Fibroblast of skin of back (primary cell): ENCODE measurements around the gene UNK.

Experiments
- DNase-seq: peaks from one replicate; pipeline ENCODE4 v3.0.0-alpha.2; 2013

UNK gene

GRCh38 chr17:75823257-75824041 is 38.8 kb downstream of the UNK start:
- DNase-seq, result no peak

DNA sequence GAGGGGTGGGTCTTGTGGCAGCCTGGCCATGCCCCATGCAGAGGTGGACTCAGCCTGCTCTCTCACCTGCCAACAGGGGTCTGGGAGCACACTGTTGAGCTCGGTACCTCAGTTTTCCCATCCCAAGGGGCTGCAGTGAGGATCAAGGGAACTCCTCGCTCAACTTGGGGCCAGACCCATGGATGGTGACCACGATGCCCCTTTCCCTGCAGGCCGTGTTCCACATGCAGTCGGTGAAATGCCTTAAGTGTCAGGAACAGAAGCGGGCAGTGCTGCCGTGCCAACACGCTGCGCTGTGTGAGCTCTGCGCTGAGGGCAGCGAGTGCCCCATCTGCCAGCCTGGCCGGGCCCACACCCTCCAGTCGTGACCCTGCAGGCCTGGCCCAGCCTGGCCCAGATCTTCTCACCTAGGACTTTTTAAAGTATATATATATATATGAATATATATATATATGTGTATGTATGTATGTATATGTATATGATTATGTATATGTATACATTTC is 39.5 kb downstream of the UNK start:
- DNase-seq, result no peak

GRCh38 chr17:75824666-75825065 is 40.1 kb downstream of the UNK start:
- no peak for DNase-seq

GRCh38 chr17:75825149-75825552 is 40.5 kb downstream of the UNK start:
- no peak for DNase-seq

DNA sequence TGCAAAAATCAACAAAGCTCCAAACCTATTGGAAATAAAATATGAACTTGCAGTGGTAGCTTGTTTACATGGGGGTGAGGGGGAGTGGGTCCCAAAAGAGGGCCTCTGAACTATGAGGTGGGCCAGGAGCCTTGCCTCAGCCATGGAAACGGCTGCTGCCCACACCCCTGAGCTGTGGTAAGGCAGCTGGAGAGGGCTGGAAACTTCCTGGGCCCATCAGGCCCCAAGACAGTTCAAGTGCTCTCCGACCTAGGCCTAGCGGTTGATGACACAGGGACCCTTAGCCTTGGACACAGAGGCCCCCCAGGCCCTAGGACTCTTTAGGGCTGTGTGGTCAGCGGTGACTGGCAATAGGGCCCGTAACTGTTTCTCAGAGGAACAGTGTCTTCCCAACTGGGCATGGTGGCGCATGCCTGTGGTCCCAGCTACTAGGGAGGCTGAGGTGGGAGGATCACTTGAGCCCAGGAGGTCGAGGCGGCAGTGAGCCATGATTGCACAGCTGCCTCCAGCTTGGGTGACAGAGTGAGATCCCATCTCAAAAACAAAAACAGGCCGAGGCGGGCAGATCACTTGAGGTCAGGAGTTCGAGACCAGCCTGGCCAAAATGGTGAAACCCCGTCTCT is 41.3 kb downstream of the UNK start:
- no peak for DNase-seq

DNA sequence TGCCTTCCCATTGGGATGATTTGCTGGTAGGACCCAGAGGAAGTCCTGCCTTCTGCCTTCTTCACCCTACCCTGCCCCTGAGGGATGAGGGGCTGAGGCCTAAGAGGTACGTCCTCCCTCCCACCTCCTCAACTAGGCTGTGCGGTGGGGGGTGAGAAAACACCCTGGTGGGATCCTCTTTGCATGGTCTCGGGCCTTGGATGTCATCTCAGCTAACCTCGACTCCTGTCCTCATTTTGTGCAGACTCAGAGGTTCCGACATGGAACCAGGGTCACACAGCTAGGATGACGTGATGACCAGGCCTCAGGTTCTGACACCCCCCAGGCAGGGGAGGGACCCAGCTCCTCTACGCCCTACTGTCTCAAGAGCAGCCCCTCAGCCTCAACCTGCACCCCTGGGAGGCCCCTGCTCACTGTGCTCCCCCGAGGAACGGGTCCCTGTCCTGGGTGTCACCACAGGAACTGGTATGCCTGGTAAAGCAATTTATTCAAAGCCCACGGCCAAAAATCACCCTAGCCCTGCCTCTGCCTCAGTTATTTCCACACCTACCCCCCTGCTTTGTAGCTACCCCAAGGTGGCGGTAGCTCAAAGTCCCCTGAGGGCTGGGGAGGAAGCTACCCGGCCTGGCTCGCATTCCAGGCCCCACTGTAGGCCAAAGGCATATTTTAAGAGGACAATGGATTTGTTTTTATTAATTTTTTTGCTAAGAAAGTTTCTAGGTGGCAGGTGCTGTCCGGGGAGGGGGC is 42.1 kb downstream of the UNK start:
- no peak for DNase-seq

GRCh38 chr17:75827308-75828075 is 42.9 kb downstream of the UNK start:
- DNase-seq, result peak; percentile 63

GRCh38 chr17:75828076-75828400 is 43.4 kb downstream of the UNK start:
- DNase-seq, result no peak

DNA sequence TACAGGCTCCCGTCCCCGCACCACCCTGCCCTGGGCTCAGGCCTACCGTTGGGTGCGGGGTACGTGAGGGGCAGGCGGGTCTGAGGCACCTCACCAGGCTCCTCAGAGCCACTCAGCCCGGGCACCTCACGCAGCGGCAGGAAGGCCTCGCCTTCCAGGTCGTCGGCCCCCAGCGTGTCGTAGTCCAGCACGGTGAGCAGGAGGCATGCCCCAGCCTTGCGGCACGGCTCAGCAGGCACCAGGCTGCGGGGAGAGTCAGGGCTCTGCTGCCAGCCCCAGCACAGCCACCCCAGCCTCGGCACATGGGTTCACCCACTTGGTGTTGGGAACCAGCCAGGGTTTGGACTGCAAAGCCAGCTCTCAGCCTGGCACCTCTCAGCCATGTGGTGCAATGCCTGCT is 44.1 kb downstream of the UNK start:
- DNase-seq, result no peak

DNA sequence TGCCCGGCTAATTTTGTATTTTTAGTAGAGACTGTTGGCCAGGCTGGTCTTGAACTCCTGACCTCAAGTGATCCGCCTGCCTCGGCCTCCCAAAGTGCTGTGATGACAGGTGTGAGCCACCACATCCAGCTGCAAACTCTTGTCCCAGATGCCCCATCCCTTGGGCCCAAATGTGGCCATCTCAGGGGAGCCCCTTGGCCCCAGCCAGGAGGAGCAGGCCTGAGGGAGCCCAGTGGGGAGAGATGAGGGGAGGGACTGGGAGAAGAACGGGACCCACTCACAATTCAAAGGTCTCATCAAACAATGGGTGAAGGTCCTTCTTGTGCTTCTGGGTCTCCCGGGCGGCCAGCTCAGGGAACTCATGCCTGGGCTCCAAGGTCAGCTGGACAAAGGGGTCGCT is 45.1 kb downstream of the UNK start:
- DNase-seq, result no peak

DNA sequence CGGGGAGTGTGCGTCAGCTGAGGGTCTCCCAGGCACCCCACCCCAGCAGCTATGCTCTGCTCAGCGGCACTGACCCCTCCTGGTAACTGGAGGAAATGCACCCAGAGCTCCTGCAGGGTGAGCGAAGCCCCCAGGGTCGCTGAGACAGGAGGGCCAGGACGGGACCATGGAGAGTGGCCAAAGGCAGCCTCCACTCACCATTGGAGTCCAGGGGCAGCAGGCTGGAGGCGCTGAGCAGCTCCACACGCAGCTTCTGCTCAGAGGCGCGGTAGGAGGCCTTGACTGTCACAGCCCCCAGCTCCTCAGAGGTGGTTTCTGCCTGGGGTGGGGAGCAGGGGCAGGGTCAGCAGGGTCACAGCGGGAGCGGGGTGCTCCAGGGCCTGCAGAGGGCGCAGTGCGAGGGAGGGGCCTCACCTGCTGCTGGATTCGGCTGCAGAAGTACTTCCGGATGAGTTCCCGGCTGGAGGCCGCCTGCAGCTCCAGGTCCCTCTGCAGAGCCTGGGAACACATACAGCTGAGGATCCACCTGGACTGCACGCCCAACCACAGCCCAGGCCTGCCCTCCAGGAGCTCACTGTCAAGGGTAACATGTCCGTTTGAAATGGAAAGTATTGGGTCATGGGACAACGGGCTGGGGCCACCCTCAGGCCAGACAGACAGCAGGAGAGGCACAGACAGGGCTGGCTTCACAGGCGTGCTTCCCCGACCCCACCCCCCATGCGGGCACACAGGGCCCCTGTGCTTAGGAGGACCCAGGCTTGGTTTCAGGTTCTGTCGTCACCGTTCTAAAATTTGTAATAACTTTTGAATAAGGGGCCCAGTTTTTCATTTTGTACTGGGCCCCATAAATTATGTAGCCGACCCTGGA is 45.8 kb downstream of the UNK start:
- DNase-seq, result no peak

- no peak for DNase-seq
These were observed 46.5 kb downstream of the UNK start for GRCh38 chr17:75831032-75831571.

DNA sequence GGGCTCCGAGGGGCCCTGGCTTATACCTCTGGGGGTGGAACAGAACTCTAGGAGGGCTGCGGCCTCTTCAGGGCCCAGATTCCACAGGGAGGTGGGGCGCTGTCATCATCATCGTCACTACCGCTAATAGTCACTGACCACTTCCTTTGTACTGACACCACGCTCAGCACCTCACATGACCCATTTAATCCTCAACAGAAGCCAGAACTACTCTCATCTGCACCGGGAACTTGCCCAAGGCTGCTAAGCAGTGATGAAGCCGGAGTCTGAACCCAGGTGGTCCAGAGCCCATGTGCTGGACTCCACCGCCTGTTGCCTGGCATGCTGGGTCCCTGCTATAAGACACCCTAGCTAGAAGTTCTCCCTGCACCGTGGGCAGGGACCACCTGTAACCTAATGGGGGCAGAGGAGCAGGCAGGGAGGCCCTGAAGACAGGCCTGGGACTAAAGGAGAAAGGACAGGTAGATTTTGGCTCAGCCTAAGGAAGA is 47.6 kb downstream of the UNK start:
- DNase-seq, result peak; percentile 65

DNA sequence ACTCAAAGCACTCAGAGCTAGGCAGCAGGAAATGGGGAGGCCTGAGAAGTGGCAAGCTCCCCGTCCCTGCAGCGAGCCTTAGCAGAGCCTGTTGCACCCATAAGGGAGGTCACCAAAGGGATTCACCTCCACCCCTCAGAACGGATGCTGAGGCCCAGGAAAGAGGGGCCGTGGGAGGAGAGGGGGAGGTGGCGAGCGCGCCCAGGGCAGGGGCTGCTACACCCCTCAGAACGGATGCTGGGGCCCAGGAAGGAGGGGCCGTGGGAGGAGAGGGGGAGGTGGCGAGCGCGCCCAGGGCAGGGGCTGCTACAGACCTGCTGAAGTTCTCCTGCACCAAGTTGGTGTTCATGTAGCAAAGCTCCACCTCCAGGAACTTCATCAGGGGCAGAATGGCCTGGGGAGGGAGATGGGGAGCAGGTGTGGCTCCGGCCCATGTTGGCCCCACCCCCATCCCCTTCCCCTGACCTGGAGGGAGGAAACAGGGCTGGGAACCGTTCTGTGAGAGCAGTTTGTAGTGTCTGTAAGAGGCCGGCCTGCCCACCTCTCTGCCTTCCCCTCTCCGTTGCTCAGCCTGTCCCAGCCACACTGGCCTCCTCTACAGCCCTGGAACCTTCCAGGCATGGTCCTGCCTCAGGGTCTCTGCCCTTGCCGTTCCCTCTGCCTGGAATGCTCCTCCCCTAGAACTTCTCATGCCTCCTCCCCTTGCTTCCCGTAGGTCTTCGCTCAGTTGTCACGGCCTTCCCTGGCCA is 48.2 kb downstream of the UNK start:
- no peak for DNase-seq

- DNase-seq, result no peak
These were observed 49.8 kb downstream of the UNK start for GRCh38 chr17:75834279-75834920.

GRCh38 chr17:75834928-75835653 is 50.5 kb downstream of the UNK start:
- no peak for DNase-seq

- no peak for DNase-seq
These were observed 51.0 kb downstream of the UNK start for GRCh38 chr17:75835654-75835987.

DNA sequence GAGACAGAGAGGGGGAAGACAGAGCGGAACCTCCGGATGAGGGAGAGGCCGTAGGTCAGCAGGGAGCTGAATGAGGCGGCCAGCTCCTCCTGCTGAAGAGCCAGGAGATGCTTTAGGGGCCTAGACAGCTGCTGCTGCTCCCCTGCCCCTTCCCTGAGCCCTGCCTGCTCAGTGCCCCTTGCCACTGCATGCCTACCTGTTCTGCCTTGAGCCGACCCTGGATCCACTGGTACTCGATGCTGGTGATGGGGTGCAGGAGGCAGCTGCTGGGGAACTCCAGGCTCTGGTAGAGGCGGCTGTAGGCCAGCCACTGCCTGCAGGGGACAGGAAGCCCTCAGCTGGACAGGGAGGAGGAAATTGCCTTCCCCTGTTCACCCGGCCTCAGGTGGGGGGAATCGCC is 52.0 kb downstream of the UNK start:
- DNase-seq, result no peak

DNA sequence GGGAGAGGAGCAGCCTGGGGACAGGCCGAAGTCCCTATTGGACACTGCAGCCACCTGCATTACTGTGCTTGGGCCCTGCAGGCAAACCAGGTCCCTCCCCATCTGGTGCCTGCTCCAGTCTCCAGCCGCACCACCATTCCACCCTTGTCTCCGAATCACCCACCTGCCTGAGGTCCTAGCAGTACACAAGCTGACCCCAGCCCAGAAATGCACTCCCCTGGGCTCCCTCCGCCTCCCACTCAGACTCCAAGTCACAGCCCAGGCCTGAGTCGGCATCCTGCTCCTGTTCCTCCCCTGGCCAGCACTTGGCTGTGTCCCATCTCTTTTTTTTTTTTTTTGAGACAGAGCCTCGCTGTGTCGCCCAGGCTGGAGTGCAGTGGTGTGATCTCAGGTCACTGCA is 53.3 kb downstream of the UNK start:
- DNase-seq, result no peak

DNA sequence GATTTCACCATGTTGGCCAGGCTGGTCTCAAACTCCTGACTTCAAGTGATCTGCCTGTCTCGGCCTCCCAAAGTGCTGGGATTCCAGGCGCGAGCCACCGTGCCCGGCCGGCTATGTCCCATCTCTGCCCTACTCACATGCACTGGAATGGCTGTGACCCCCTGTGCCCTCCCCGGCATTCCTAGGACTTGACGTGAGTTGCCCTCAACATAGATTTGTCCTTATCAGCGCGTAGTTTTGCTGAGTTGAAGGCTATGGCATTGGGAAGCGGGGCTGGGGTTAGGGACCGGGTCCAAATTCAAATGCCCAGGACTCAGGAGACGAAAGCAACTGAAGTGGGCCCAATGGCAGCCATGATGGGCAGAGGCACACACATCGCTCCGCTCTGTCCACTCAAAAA is 53.8 kb downstream of the UNK start:
- DNase-seq, result no peak
